ENCODE results near the gene DPH6. TPM values are rescaled to one million over a fixed set of nuclear protein-coding genes. Genes with fewer than 3 reads are reported as not detected.
"Not testable (repeated sequence)": the region's sequence is repeated elsewhere in the genome, so short reads cannot be mapped to it uniquely, and the experiment has no call there.

Gene DPH6
- total and polyA plus RNA-seq, 12 donors: 6.1 to 25.8 (median 22.9) TPM

DNA sequence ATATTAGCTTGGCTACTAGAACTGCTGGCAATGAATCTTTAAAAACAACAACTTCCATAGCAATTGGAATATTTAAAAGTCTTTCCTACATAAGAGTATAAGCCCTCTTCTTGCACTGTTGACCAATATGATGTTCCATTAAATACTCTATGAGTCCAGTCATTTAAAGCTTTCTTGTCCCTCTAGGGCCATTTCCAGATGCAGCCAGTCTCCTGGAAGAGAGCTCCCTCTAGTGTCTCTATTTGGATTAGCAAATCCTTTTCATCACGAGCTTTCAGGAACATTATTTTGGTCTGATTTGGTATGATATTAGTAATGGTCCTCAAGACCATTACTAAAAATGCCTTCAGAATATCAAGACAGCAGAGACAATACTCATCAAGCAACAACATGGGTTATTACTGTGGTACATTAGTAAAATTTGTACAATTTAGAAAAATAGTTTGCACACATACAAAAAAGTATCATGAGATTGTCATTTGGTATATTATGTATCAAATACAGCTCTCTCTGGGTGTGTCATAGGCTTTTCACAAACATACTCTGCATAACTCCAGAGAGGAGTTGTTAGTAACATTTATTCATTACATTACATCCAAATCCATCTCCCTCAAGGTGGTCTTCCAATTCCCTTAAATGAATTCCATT is 101.3 kb downstream of the DPH6 start:
- Histone ChIP-seq H3K36me3 (peaks cover 0 to 22% (median 0%) of the 10 kb centered on the region in 9 donors), H3K27ac (no peak overlapping the region), H3K9me3 (peaks cover 0 to 11% (median 0%) of the 10 kb centered on the region in 11 donors), H3K4me1 (no peaks in the 10 kb centered on the region), H3K27me3 (no peaks in the 10 kb centered on the region), H3K4me3 (no peak overlapping the region)
- DNase-seq: no peak
- ATAC-seq: no peak
- TF ChIP-seq, protein P1, sequence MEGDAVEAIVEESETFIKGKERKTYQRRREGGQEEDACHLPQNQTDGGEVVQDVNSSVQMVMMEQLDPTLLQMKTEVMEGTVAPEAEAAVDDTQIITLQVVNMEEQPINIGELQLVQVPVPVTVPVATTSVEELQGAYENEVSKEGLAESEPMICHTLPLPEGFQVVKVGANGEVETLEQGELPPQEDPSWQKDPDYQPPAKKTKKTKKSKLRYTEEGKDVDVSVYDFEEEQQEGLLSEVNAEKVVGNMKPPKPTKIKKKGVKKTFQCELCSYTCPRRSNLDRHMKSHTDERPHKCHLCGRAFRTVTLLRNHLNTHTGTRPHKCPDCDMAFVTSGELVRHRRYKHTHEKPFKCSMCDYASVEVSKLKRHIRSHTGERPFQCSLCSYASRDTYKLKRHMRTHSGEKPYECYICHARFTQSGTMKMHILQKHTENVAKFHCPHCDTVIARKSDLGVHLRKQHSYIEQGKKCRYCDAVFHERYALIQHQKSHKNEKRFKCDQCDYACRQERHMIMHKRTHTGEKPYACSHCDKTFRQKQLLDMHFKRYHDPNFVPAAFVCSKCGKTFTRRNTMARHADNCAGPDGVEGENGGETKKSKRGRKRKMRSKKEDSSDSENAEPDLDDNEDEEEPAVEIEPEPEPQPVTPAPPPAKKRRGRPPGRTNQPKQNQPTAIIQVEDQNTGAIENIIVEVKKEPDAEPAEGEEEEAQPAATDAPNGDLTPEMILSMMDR (IDR thresholded peaks at IDR 0.05): peak; percentile 48 to 84 (median 80)
- intact Hi-C loops (cut with DNase I): loop anchor here (1.0 to 10.0 kb wide), 8 partner anchors 60 to 370 kb away; no protein-coding TSS in a partner anchor
- WGBS, 2 donors: 30 to 31% methylated on average over 1 of the region's 1 CpG

DNA sequence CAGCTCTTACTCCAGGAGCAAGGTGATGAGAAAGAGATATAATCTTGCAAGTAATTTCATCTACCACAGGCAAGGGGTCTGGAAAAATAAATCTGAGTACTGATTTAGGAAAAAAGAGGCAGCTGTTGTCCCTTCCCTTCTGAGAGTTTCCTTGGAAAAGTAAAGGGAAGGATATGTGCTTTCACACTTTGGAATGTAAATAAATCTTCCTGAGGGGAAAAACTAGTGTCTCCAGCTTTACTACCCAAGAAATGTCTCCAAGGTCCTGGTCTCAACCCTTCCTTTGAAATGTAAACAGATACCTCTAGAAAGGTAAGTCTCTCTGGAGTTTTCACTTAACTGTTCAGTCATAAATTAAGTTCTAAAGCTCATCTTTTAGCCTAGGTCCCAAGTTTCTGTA is 102.6 kb downstream of the DPH6 start:
- no peak overlapping the region for H3K27ac ChIP-seq
- TF ChIP-seq, protein P1 (IDR thresholded peaks at IDR 0.05): no peak

DNA sequence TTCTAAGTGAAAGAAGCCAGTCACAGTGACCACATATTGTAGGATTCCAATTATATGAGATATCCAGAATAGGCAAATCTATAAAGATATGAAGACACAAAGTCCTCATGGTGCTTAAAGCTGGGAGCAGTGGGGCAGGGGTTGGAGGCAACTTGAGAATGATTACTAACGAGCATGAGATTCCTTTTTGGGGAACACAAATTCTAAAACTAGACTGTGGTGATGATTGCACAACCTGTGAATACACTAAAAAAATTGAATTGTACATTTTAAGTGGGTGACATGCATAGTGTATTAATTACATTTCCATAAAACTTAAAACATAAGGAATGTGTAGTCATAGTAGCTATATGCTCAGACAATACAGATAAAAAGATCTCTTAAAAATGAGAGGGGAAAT is 103.2 kb downstream of the DPH6 start:
- H3K4me3 ChIP-seq: no peak overlapping the region
- TF ChIP-seq, protein P1 (IDR thresholded peaks at IDR 0.05): no peak
- peaks cover 0 to 11% (median 0%) of the 10 kb centered on the region in 9 donors for H3K36me3 ChIP-seq
- WGBS, 2 donors: 84 to 91% methylated on average over 1 of the region's 1 CpG
- intact Hi-C loops (cut with DNase I): loop anchor here in 9 of 10 donors (5.0 to 10.0 kb wide), 5 partner anchors 62 to 368 kb away; no protein-coding TSS in a partner anchor
- H3K27ac ChIP-seq: no peak overlapping the region
- ATAC-seq (no peak), DNase-seq (no peak)
- H3K27me3 ChIP-seq: no peaks in the 10 kb centered on the region
- H3K9me3 ChIP-seq: peaks cover 0 to 11% (median 0%) of the 10 kb centered on the region in 11 donors
- H3K4me1 ChIP-seq: peaks cover 0 to 4% (median 0%) of the 10 kb centered on the region in 9 donors

More for the DNA sequence above, 102.6 kb downstream of the DPH6 start:
- Histone ChIP-seq H3K4me3 (no peak overlapping the region), H3K9me3 (peaks cover 0 to 11% (median 0%) of the 10 kb centered on the region in 11 donors), H3K27me3 (no peaks in the 10 kb centered on the region), H3K4me1 (peaks cover 0 to 4% (median 0%) of the 10 kb centered on the region in 9 donors), H3K36me3 (peaks cover 0 to 11% (median 0%) of the 10 kb centered on the region in 9 donors)
- DNase-seq: no peak
- ATAC-seq: no peak
- intact Hi-C loops (cut with DNase I): loop anchor here in 9 of 10 donors (5.0 to 10.0 kb wide), 5 partner anchors 61 to 369 kb away; no protein-coding TSS in a partner anchor

DNA sequence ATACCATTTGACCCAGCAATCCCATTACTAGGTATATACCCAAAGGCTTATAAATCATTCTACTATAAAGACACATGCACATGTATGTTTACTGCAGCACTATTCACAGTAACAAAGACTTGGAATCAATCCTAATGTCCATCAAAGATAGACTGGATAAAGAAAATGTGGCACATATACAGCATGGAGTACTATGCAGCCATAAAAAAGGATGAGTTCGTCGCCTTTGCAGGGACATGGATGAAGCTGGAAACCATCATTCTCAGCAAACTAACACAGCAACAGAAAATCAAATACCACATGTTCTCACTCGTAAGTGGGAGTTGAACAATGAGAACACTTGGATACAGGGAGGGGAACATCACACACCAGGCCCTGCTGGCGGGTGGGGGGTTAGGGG is 104.7 kb downstream of the DPH6 start:
- H3K4me3 ChIP-seq, ATAC-seq, H3K27ac ChIP-seq, H3K36me3 ChIP-seq, DNase-seq, H3K27me3 ChIP-seq, H3K4me1 ChIP-seq: not testable (repeated sequence)
- WGBS, 2 donors: 97 to 100% methylated on average over 4 of the region's 4 CpGs
- peaks cover 0 to 11% (median 0%) of the 10 kb centered on the region in 11 donors for H3K9me3 ChIP-seq
- intact Hi-C loops (cut with DNase I): loop anchor here in 9 of 10 donors (5.0 to 10.0 kb wide), 5 partner anchors 64 to 366 kb away; no protein-coding TSS in a partner anchor

DNA sequence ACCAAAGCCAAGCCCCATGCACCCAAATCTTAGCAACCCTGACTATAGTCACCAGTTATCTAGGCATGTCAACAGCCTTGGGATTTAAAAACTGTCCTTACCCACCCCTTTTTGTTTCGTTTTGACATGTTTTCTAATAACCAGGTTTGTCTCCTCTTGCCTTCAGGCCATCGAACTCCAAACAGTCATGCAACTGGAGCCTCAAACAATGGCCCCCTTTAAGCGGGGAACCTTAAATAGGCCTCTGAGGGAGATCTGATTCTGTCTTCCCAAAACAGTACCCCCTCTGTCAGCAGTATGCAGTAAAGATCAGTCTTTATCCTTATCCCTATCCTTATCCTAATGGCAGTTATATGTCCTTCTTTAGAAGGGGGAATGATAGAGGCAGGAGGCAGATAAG is 105.7 kb downstream of the DPH6 start:
- Histone ChIP-seq H3K36me3 (peaks cover 0 to 15% (median 0%) of the 10 kb centered on the region in 9 donors), H3K4me3 (no peak overlapping the region), H3K9me3 (peaks cover 0 to 18% (median 0%) of the 10 kb centered on the region in 11 donors), H3K4me1 (peaks cover 0 to 4% (median 0%) of the 10 kb centered on the region in 9 donors), H3K27me3 (no peaks in the 10 kb centered on the region), H3K27ac (no peak overlapping the region)
- 77 to 95% methylated on average over 3 of the region's 3 CpGs for WGBS, 2 donors
- ATAC-seq (no peak), DNase-seq (no peak)
- TF ChIP-seq, protein P1 (IDR thresholded peaks at IDR 0.05): no peak
- intact Hi-C loops (cut with DNase I): loop anchor here in 9 of 10 donors (5.0 to 10.0 kb wide), 5 partner anchors 65 to 365 kb away; no protein-coding TSS in a partner anchor
